ENCODE data around the gene PPP1R3D. TPM values are rescaled to one million over a fixed set of nuclear protein-coding genes. Genes with fewer than 3 reads are reported as not detected.

Gene PPP1R3D
- total RNA-seq, 4 donors from 2014 or later = 7.1 to 10.4 (median 7.6) TPM

DNA sequence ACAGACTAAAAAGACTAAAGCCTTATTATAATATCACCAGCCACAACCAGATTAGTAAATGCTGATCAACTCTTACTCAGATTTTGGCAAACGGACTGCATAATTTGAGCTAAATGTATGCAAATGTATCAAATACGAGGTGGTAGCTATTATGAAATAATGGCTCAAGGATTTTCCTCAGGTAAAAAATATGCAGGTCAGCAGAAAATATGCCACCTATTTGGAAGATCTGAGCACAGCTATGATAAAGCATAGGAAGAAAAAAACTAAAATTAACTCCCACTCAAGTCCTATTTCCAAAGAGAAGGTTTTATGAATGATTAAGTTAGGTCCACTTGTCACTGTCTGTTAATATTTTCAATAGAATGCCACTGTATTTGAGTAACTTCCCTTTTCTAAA lies 29.1 kb downstream of the PPP1R3D start:
- Histone ChIP-seq H3K4me3 (replicated peaks in 1 of 3) (no peak overlapping the region), H3K9me3 (no peaks in the 10 kb centered on the region), H3K4me1 (no peaks in the 10 kb centered on the region), H3K27ac (no peak overlapping the region), H3K27me3 (no peaks in the 10 kb centered on the region), H3K36me3 (no peaks in the 10 kb centered on the region)
- TF ChIP-seq, protein P1, sequence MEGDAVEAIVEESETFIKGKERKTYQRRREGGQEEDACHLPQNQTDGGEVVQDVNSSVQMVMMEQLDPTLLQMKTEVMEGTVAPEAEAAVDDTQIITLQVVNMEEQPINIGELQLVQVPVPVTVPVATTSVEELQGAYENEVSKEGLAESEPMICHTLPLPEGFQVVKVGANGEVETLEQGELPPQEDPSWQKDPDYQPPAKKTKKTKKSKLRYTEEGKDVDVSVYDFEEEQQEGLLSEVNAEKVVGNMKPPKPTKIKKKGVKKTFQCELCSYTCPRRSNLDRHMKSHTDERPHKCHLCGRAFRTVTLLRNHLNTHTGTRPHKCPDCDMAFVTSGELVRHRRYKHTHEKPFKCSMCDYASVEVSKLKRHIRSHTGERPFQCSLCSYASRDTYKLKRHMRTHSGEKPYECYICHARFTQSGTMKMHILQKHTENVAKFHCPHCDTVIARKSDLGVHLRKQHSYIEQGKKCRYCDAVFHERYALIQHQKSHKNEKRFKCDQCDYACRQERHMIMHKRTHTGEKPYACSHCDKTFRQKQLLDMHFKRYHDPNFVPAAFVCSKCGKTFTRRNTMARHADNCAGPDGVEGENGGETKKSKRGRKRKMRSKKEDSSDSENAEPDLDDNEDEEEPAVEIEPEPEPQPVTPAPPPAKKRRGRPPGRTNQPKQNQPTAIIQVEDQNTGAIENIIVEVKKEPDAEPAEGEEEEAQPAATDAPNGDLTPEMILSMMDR (IDR thresholded peaks at IDR 0.05) = no peak
- no peak for TF ChIP-seq POLR2A (IDR thresholded peaks at IDR 0.05)
- DNase-seq = no peak
- 89 to 92% methylated on average over 2 of the region's 2 CpGs for WGBS, 2 donors
- intact Hi-C loops (cut with DNase I) = no loop called here

DNA sequence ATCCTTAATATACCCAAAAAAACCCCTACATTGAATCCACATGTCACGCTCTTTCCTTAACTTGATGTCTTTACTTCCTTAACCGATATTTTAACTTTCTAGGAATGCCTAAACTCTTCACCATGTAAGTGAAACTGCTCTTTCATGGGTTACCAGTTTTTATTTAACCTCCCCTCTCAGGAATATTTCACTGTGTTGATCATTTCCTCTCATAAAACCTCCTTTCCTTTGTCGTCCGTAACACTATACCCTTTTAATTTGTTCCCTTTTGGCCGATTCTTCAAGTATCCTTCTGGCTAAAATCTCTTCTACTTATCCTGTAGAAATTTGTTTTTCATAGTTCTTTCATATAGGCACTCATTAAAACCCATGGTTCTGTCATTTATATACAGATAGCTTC lies 31.2 kb downstream of the PPP1R3D start:
- intact Hi-C loops (cut with DNase I) = no loop called here
- TF ChIP-seq, protein P1 (IDR thresholded peaks at IDR 0.05) = no peak
- no peak for TF ChIP-seq POLR2A (IDR thresholded peaks at IDR 0.05)
- H3K4me1 ChIP-seq = no peaks in the 10 kb centered on the region
- no peaks in the 10 kb centered on the region for H3K9me3 ChIP-seq
- no peaks in the 10 kb centered on the region for H3K27me3 ChIP-seq
- no peak overlapping the region for H3K27ac ChIP-seq
- no peaks in the 10 kb centered on the region for H3K36me3 ChIP-seq
- H3K4me3 ChIP-seq (replicated peaks in 1 of 3) = no peak overlapping the region
- no peak for DNase-seq
- WGBS, 2 donors = 79 to 85% methylated on average over 5 of the region's 5 CpGs

DNA sequence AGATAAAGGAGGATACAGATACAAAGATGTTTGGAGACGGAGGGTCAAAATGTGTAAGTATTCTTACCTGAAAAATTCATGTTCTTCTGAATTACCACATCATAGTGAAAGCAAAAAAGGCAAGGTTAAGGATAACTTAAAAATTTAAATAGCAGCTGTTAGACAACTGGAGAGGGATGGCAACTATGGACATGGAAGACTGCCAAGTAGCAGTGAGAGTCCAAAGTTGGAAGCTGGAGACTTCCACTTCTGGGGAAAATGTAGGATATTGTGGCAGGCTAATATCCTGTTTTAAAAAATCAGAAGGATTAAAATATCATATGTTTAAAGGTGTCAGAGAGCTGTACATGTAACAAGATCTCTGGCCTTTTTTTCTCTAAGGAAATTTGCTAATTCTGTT lies 36.5 kb downstream of the PPP1R3D start:
- H3K27ac ChIP-seq = no peak overlapping the region
- intact Hi-C loops (cut with DNase I) = no loop called here
- no peaks in the 10 kb centered on the region for H3K9me3 ChIP-seq
- no peak for DNase-seq
- no peaks in the 10 kb centered on the region for H3K27me3 ChIP-seq
- no peak for TF ChIP-seq POLR2A (IDR thresholded peaks at IDR 0.05)
- TF ChIP-seq, protein P1 (IDR thresholded peaks at IDR 0.05) = no peak
- H3K4me1 ChIP-seq = no peaks in the 10 kb centered on the region
- WGBS, 2 donors = 97 to 98% methylated on average over 1 of the region's 1 CpG
- no peaks in the 10 kb centered on the region for H3K36me3 ChIP-seq
- no peak overlapping the region for H3K4me3 ChIP-seq (replicated peaks in 1 of 3)

DNA sequence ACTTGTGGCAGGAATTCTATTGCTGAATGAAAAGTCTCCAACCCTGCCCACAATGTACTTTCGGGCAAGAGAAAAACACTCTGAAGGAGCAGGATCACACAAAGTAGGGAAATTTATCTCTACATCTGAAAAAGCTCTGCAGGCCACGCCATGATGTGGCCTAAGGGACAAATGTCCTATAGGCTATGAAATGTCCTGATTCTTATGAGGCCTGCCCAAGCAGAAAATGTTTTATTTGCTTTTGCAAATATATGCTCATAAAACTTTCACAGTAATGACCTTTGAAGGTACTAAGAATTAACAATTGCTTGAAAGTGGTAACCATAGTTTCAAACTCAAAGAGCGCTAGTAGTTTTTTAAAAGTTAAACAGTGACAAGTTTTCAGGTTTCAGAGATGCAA lies 37.6 kb downstream of the PPP1R3D start:
- Histone ChIP-seq H3K27ac (no peak overlapping the region), H3K9me3 (no peaks in the 10 kb centered on the region), H3K36me3 (no peaks in the 10 kb centered on the region), H3K27me3 (no peaks in the 10 kb centered on the region), H3K4me1 (no peaks in the 10 kb centered on the region), H3K4me3 (replicated peaks in 1 of 3) (no peak overlapping the region)
- TF ChIP-seq, protein P1 (IDR thresholded peaks at IDR 0.05) = no peak
- WGBS, 2 donors = 94 to 98% methylated on average over 3 of the region's 3 CpGs
- intact Hi-C loops (cut with DNase I) = no loop called here
- DNase-seq = no peak

DNA sequence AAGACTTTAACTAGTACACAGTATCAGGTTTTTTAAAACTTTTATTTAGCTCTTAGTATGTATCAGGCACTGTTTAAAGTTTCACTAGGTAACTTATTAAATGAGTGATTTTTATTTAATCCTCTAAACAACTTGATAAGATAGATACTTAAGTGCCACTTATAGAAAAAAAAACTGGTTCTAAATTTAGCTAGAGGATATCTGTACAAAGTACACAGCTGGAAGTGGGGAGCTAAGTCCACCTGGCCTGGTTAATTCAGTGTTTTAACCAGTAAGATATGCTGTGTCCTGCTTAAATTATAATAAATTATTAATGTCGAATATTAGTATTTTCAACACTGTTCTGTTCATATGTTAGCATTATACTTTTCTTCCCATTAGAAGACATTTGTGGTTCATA lies 44.2 kb downstream of the PPP1R3D start:
- H3K4me3 ChIP-seq (replicated peaks in 1 of 3) = no peak overlapping the region
- 93 to 95% methylated on average over 1 of the region's 1 CpG for WGBS, 2 donors
- H3K4me1 ChIP-seq = no peaks in the 10 kb centered on the region
- H3K36me3 ChIP-seq = no peaks in the 10 kb centered on the region
- H3K27ac ChIP-seq = no peak overlapping the region
- H3K27me3 ChIP-seq = no peaks in the 10 kb centered on the region
- no peak for TF ChIP-seq POLR2A (IDR thresholded peaks at IDR 0.05)
- TF ChIP-seq, protein P1 (IDR thresholded peaks at IDR 0.05) = no peak
- no peak for DNase-seq
- intact Hi-C loops (cut with DNase I) = no loop called here
- H3K9me3 ChIP-seq = no peaks in the 10 kb centered on the region

All from thyroid gland (tissue), 4 donors.